ENCODE measurements around the gene SHMT1. TPM values are rescaled to one million over a fixed set of nuclear protein-coding genes. Genes with fewer than 3 reads are reported as not detected.

SHMT1 gene

DNA sequence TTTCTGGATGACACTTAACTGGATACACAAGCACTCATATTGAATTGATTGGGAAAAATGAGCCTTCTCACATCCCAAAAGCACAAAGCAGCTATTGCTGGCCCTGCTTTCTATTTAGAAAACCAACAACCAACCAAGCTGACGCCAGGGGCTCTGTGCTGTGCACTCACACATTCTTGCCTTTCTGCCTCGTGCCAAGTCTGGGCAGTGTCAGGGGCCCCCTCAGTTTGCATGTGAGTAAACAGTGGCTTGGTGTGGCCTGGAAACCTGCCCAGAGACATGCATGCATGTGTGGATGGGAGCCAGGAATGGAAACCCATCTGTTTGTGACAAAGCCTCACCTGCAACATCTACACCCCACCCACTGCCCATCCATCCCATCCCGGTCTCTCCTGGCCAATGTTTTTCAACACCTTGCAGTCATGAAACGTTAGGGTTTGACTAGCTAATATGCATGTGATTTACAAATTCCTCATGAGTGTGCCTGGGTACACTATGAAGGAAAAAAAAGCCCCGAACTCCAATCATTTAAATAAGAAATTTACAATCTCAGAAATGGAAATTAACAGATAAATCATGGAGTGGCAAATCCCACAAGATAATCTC, 82.5 kb downstream of the SHMT1 start:
- Histone ChIP-seq H3K79me1 (replicated peaks; ENCODE audit: low read length, poor library complexity, severe bottlenecking) (peaks cover 31% of the 10 kb centered on the region), H4K91ac (ENCODE audit: low read length) (no peak overlapping the region)

DNA sequence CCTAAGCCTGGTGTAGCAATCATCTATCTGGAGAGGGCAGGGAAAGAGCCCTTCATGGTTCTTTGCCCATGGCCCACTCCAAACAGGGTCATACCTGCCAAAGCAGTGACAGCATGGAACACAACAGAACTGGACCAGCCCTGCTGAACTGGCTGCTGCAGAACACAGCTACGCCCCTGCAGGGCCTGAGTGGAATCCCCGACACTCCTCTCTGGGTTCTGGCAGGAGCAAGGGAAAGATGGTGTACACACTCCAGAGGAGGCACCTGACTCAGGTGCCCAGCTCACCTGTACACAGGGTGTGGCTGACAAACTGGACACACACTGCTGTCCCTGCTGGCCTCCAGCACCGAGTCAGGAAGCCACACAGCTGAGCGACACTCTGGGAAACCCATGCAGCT, 83.1 kb downstream of the SHMT1 start:
- Histone ChIP-seq H3K27ac (ENCODE audit: low read length, poor library complexity, severe bottlenecking) (no peak overlapping the region), H4K8ac (ENCODE audit: low read length) (peak overlapping the region; percentile 33), H3K9me3 (ENCODE audit: control insufficient read depth, low read length) (no peaks in the 10 kb centered on the region), H2BK120ac (ENCODE audit: low read depth, low read length) (no peak overlapping the region), H3K18ac (ENCODE audit: low read depth in 1 of 2, low read length in 2 of 2) (no peak overlapping the region), H4K91ac (ENCODE audit: low read length) (peak overlapping the region; percentile 21), H2BK5ac (ENCODE audit: low read depth, low read length, poor library complexity, severe bottlenecking) (no peak overlapping the region), H2AK5ac (ENCODE audit: low read length, severe bottlenecking) (no peak overlapping the region), H3K4me3 (ENCODE audit: insufficient read depth in 1 of 2, low read depth in 1 of 2, low read length in 2 of 2) (no peak overlapping the region), H3K4ac (ENCODE audit: low read depth in 1 of 2, low read length in 2 of 2) (no peak overlapping the region), H3K9ac (ENCODE audit: low read length) (no peak overlapping the region), H3K4me1 (ENCODE audit: control insufficient read depth, insufficient read depth, low read depth, low read length) (no peaks in the 10 kb centered on the region), H3K14ac (ENCODE audit: low read length in 2 of 2) (no peak overlapping the region), H3K79me1 (replicated peaks; ENCODE audit: low read length, poor library complexity, severe bottlenecking) (peaks cover 31% of the 10 kb centered on the region), H3K23ac (ENCODE audit: low read length in 2 of 2) (no peak overlapping the region), H3K27me3 (ENCODE audit: control insufficient read depth in 1 of 2, insufficient read depth in 1 of 2, low read length in 2 of 2) (no peaks in the 10 kb centered on the region), H2BK12ac (ENCODE audit: low read length in 2 of 2) (no peak overlapping the region), H3K4me2 (ENCODE audit: low read length, poor library complexity, severe bottlenecking) (no peak overlapping the region), H2BK15ac (ENCODE audit: low read depth, poor library complexity, severe bottlenecking) (no peak overlapping the region), H3K36me3 (ENCODE audit: control insufficient read depth in 1 of 2, insufficient read depth in 2 of 2, low read depth in 1 of 2, low read length in 2 of 2) (peaks cover 76 to 83% of the 10 kb centered on the region in 2 experiments), H2AFZ (ENCODE audit: low read depth, low read length) (no peak overlapping the region)
- no peak for DNase-seq
- 97% methylated on average over 4 of the region's 4 CpGs for WGBS

More for the DNA sequence above, 82.5 kb downstream of the SHMT1 start:
- Histone ChIP-seq H3K18ac (ENCODE audit: low read depth in 1 of 2, low read length in 2 of 2) (no peak overlapping the region), H2BK5ac (ENCODE audit: low read depth, low read length, poor library complexity, severe bottlenecking) (no peak overlapping the region), H3K4me1 (ENCODE audit: control insufficient read depth, insufficient read depth, low read depth, low read length) (no peaks in the 10 kb centered on the region), H3K9me3 (ENCODE audit: control insufficient read depth, low read length) (no peaks in the 10 kb centered on the region), H2BK120ac (ENCODE audit: low read depth, low read length) (no peak overlapping the region), H3K14ac (ENCODE audit: low read length in 2 of 2) (no peak overlapping the region), H4K8ac (ENCODE audit: low read length) (no peak overlapping the region), H3K27ac (ENCODE audit: low read length, poor library complexity, severe bottlenecking) (no peak overlapping the region), H2AFZ (ENCODE audit: low read depth, low read length) (no peak overlapping the region), H2BK12ac (ENCODE audit: low read length in 2 of 2) (no peak overlapping the region), H3K4ac (ENCODE audit: low read depth in 1 of 2, low read length in 2 of 2) (no peak overlapping the region), H3K27me3 (ENCODE audit: control insufficient read depth in 1 of 2, insufficient read depth in 1 of 2, low read length in 2 of 2) (no peaks in the 10 kb centered on the region), H2BK15ac (ENCODE audit: low read depth, poor library complexity, severe bottlenecking) (no peak overlapping the region), H3K23ac (ENCODE audit: low read length in 2 of 2) (no peak overlapping the region), H2AK5ac (ENCODE audit: low read length, severe bottlenecking) (no peak overlapping the region), H3K4me2 (ENCODE audit: low read length, poor library complexity, severe bottlenecking) (no peak overlapping the region), H3K4me3 (ENCODE audit: insufficient read depth in 1 of 2, low read depth in 1 of 2, low read length in 2 of 2) (no peak overlapping the region), H3K9ac (ENCODE audit: low read length) (no peak overlapping the region), H3K36me3 (ENCODE audit: control insufficient read depth in 1 of 2, insufficient read depth in 2 of 2, low read depth in 1 of 2, low read length in 2 of 2) (peaks cover 76 to 87% of the 10 kb centered on the region in 2 experiments)
- 79% methylated on average over 2 of the region's 5 CpGs for WGBS
- DNase-seq, result no peak

DNA sequence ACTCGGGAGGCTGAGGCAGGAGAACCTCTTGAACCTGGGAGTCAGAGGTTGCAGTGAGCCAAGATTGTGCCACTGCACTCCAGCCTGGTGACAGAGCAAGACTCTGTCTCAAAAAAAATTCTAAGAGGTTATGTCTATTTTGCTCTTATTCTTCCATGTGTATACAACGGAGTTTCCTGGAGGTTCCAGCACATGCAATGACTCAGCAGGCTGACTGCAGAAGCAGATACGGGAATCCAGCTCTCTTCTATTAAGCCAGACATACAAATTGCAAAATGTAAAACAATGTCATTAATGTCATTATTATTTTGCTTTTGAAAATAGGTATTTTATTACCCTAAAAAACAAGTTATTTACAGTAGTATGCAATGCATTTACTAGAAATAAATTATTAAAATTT, 84.5 kb downstream of the SHMT1 start:
- H2BK5ac ChIP-seq (ENCODE audit: low read depth, low read length, poor library complexity, severe bottlenecking), result no peak overlapping the region
- no peak overlapping the region for H3K18ac ChIP-seq (ENCODE audit: low read depth in 1 of 2, low read length in 2 of 2)

More for the DNA sequence above, 84.5 kb downstream of the SHMT1 start:
- no peak overlapping the region for H4K8ac ChIP-seq (ENCODE audit: low read length)
- H2BK12ac ChIP-seq (ENCODE audit: low read length in 2 of 2), result no peak overlapping the region
- no peak overlapping the region for H2BK15ac ChIP-seq (ENCODE audit: low read depth, poor library complexity, severe bottlenecking)
- no peaks in the 10 kb centered on the region for H3K4me1 ChIP-seq (ENCODE audit: control insufficient read depth, insufficient read depth, low read depth, low read length)
- H3K9me3 ChIP-seq (ENCODE audit: control insufficient read depth, low read length), result no peaks in the 10 kb centered on the region
- no peak overlapping the region for H2BK120ac ChIP-seq (ENCODE audit: low read depth, low read length)
- H3K4me2 ChIP-seq (ENCODE audit: low read length, poor library complexity, severe bottlenecking), result no peak overlapping the region
- H3K9ac ChIP-seq (ENCODE audit: low read length), result no peak overlapping the region
- peaks cover 29% of the 10 kb centered on the region for H3K79me1 ChIP-seq (replicated peaks; ENCODE audit: low read length, poor library complexity, severe bottlenecking)
- H3K4me3 ChIP-seq (ENCODE audit: insufficient read depth in 1 of 2, low read depth in 1 of 2, low read length in 2 of 2), result no peak overlapping the region
- no peak overlapping the region for H3K27ac ChIP-seq (ENCODE audit: low read length, poor library complexity, severe bottlenecking)
- no peak overlapping the region for H2AFZ ChIP-seq (ENCODE audit: low read depth, low read length)
- H3K23ac ChIP-seq (ENCODE audit: low read length in 2 of 2), result no peak overlapping the region
- DNase-seq, result peak; percentile 83
- no peaks in the 10 kb centered on the region for H3K27me3 ChIP-seq (ENCODE audit: control insufficient read depth in 1 of 2, insufficient read depth in 1 of 2, low read length in 2 of 2)
- no peak overlapping the region for H2AK5ac ChIP-seq (ENCODE audit: low read length, severe bottlenecking)
- no peak overlapping the region for H4K91ac ChIP-seq (ENCODE audit: low read length)
- H3K36me3 ChIP-seq (ENCODE audit: control insufficient read depth in 1 of 2, insufficient read depth in 2 of 2, low read depth in 1 of 2, low read length in 2 of 2), result peaks cover 77 to 81% of the 10 kb centered on the region in 2 experiments
- no peak overlapping the region for H3K14ac ChIP-seq (ENCODE audit: low read length in 2 of 2)
- 89% methylated on average over 1 of the region's 3 CpGs for WGBS
- H3K4ac ChIP-seq (ENCODE audit: low read depth in 1 of 2, low read length in 2 of 2), result no peak overlapping the region

Small RNAs within 50 kb of the gene (small RNA-seq; reads per million reads assigned to genes)
- gene AL353997.5 (ENCODE audit: low read depth), result not detected

All from mesenchymal stem cell (in vitro differentiated cells and primary cell).